HG03469 (cell line): ENCODE results near the gene PLXNC1.

Experiments
- ATAC-seq: cut with Tn5 transposase; IDR thresholded peaks from one replicate; pipeline ENCODE4 v1.9.1; 2021; ENCODE audit warnings: mild to moderate bottlenecking, moderate library complexity, moderate number of reproducible peaks; ENCODE audit not compliant: unreplicated experiment

Gene PLXNC1

DNA sequence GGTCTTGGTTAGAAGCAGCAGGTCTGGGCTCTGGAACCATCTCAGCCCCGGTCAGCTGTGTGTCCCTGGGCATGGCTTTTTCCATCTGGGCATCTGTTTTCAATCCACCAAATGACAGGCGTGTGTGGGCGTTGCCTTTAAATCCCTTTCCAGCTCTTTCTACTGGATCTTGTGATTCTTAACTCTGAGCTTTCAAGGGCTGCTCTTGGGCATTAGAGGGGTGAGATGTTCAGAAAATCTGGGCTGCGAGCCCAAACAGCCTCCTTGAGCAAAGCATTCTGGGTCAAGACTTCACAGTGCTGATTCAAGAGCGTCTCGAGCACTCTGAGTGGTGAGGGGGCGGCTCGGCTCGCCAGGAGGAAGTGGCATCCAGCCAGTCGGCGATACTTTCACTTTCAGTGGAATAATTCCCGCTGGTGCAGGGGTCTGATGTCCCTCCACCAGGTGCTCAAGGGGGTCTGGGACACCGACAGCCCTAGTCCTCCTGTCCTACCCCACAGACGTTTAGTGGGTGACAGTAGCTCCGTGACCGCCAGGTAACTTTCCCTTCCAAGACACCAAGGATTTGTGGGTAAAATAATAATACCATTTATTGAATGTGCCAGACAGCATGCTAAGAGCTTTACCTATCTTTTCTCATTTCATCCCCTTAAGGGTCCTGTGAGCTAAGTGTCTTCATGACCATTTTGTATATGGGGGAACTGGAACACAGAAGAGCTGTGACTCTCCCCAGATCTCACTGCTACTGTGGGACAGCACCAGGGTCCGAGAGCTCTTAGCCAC, 114.0 kb downstream of the PLXNC1 start:
- ATAC-seq = peak; percentile 45

DNA sequence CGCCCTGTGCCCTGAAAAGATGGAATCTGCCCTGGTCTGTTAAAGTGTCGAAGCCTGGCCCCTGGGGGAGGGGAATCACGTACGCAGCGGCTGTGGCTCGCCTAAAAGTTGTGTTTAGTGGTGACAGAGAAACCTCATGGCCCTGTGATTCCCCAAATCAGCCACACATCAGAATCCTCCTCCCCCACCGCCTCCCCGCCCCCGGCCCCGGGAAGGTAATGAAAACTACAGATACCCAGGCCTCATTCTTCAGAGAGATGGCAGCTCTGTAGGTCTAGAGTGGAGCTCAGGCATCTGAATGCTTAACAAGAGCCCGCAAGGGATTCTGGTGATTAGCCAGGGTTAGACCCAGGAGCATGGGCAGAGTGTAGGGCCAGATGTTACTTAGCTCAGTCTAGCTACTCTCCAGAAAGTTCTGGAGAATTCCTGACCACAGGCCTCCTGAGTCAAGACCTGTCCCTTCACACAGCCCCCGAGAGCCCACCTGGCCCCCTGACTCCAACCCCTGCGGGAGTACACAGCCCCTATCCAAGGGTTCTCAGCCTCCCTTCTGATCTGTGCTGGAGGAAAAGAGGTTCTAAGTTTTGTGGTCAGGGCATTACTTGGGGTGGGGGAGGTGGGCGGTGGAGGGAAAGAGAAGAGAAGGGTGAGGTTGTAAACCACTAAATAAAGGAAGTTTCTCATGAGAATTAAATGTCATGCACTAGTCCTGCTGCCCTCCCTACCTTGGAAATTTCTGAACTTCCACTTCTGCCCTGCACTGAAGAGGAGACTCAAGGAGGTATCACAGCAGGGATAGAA, 114.8 kb downstream of the PLXNC1 start:
- peak; percentile 22 for ATAC-seq

DNA sequence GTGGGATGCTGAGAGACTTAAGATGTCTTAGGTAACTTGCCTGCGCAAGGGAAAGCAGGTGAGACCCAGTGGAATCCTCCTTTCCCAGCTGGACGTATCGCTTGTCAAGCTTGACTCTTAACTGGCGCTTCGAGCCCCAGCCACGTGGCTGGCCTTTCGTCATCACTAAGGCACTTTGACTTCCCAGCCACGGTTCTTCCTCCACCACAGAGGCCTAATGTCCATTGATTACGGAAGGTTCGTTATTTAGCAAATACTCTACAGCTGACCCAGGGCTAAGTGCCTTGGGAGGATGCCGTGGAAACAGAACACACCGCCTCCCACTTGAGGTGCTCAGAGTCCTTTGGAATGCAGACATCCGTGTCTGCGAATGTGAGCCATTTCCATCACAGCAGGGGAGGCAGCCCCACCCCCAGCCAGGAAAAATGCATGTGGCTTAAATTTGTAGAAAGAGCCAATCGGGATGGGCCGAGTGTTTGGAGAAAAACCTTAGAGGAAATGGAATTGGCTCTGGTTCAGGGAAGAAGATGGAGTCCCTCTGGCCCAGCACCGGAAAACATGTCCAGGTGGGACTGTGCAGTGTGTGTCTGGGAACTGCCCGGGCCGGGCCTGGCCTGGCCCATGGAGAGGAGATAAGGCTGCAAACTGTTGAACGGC, 115.7 kb downstream of the PLXNC1 start:
- ATAC-seq = no peak

DNA sequence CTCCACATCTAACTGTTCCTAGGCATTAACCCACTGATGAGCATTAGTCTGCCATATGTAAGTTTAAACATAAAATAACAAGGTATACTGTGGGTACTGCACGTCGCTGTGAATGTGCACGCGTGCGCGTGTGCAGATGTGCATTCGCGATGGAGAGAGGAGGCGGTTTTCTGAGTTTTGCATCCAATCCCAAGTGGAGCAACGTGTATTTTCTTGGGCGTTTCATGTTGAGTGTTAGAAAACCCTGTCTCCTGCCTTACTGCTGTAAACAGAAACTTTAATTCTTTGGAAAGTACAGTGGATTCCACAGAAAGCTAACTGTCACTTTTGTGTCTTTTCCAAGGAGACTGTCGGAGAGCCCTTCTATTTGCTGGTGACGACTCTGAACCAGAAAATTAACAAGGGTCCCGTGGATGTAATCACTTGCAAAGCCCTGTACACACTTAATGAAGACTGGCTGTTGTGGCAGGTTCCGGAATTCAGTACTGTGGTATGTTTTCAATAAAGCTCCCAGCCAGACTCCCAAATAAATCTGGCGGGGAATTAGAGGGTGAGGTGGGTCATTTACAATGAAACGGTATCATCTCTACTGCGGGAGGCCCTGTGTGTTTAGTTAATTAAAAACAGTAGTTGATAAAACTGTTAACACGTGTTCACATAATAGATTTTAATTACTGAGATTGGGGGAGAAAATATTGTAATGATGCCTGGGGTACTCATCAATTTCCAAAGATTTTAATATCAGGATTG, 116.5 kb downstream of the PLXNC1 start:
- ATAC-seq = no peak

DNA sequence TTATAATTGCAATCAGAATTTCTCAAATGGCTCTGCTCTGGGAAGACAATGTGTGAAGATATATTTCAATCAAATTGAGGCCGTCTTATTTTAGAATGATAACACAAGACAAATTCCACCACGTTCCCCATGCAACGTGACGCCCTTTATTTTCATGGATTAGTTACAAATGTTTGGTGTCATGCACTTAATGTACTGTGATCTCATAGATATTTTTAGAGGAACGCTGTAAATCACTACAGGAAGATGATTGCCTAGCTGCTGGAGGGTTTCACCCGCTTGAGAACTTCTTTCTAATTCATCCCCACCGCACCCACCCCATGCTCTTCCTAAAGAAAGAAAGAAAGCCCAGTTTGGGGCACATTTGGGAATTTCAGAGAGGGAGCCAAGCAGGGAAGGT, 117.2 kb downstream of the PLXNC1 start:
- ATAC-seq = no peak

DNA sequence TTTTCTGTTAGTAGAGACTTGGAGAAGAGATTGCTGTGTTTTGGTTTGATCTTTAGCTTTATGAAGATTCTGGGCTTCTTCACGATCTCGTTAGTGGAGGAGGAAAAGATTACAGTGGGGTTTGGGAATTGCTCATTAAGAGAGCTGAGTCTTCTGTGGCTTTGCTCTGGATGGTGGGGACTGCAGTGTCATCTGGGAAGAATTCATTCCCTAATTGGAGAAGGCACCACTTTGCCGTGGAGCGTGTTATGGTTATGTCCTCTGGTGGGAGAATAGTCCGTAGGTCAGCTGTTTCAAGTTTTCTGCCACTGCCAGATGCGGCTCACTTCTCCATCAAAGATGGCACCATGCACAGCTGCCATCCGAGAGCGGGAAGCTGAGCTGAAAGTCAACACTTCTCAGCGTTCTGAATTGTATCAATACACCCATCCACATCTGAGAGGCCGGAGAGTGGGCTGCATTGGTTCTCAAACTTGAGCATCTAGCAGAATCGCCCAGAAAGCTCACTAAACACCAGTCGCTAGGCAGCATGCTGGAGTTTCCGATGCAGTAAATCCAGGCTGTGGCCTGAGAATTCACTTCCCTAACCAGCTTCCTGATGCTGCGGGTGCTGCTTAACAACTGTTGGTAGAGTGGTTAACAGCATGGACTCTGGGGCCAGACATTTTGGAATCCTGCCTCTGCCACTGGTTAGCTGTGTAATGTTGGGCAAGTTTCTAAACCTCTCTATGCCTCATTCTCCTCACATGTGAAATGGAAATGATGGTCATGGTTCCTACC, 117.8 kb downstream of the PLXNC1 start:
- ATAC-seq = no peak

DNA sequence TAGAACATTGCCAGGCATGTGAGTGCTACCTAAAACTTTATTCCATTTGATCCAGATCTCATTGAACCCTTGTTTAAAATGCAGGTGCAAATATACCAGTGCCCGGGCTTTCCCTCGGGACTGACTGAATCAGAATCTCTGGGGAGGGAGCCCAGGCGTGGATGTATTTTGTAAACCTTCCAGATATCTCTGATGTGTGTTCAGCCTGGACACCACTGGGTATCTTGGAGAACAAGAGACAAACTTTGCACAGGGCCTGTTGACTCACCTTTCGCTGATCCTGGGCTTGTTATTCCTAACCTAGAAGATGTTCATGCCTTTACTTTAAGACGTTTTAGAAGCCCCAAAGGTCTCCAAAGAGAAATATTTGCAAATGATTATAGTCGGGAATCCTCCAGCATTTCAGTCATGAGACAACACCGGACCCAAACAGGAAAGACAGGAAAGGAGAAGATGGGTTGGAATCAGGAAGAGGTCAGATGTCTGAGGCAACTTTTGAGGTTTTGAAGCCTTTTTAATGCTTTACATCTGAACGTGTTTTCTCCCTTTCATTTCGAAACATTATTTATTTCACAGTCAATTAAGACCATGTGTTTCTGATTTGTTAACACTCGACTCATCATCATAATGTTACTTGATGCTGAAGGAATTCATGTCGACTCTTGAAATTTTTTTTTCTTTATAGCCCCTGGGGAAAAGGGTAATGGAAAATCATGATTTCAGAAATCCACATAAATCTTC, 118.6 kb downstream of the PLXNC1 start:
- no peak for ATAC-seq

DNA sequence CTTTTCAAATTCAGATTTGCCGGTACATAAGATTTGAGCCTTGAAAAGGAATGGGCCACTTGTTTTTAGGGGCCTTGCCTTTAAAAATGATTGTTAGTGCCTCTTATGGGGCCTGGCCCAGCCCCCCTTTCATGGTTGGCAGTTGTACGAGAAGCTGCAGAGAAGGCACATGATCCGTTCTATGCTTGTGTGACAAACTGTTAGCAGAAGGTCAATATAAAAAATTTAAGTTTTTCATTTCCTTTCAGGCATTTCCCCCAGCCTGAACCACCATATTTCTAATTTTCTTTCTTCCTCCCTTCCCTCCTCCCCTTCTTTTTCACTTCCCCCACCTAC, 119.1 kb downstream of the PLXNC1 start:
- no peak for ATAC-seq

DNA sequence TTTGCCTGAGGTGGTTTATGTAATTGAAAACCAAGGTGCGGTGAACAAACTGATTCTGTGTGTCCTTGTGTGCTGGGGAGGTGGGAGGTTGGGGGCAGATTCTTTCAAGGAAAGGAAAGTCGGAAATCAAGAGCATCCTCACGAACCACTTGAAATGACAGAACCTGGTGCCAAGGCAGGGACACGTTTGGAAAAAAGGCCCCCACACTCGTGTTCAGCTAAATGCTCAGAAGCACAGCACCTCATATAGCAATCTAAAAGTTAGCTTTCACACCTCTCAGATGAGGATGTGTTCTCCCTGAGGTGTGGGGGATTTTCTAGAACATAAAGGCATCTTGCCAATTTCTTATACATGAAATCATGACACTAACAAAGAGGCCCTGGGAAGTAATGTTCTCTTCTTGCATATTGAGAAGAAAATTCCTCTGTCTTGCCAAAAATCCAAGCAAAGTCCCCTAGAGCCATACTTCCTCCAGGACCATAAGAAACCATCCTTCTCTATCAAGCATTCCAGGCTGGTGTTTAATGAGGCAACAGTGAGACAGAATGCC, 119.6 kb downstream of the PLXNC1 start:
- ATAC-seq = no peak

DNA sequence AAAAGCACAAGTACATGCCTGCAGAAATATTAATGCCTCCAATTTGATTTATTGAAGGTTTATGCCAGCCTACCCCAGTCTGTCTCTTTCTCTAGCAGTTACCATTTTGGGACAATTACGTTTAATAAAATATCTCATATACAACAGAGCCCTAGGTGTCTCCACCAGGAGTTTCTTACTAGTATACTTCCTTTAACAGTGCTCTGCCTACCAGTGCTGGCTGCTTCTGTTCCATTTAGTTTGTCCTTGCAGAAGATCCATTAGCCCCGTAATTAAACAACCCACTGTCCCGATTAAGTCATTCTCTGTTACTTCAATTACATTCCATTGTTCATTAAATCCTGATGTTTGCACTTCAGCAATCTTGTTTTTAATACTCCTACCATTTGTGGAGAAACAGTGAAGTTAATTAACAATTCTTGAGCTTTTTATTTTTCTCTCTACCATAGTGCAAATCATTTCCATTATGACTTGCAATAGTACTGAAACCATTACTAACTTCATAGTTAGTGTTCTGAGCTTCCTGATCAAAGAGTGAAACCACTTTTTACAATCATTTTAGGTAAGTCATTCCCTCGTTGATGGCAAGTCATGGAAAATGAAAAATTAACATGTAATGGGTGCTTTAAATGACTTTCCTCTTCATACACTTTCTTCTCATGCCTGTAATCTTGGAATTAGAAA, 121.1 kb downstream of the PLXNC1 start:
- ATAC-seq = no peak

DNA sequence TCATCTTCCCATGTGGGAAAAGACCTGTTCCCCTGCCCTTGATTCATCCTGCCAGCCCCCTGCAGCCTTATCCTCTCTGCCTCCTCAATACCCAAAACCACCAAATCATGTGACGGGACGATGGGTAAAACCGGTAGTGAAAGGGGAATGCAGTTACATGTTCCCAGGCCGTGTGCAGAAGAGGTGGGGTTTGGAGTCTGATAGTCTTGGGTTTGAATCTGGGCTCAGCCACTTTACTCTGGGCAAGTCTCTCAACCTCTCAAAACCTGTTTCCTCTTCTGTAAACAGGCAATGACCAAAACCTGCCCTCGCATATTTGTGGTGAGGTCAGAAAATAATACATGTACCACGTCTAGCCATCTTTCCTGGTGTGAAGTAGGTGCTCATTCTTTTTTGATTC, 123.0 kb downstream of the PLXNC1 start:
- no peak for ATAC-seq

DNA sequence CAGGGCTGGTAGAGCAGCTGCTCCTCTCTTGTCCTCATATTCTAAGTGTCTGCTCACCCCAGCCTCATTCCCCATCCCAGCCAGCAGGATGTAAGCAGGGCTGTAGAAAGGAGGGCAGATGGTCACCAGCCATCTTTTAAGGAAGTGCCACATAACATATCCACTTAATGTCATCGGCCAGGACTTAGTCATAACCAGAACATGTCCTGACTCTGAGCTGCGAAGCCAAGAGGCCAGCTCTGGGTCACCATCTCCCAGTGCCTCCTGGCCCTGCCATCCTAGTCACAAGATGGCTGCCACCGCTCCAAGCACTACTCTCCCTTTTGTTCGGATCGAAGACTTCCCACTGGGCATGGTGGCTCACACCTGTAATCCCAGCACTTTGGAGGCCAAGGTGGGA, 123.9 kb downstream of the PLXNC1 start:
- no peak for ATAC-seq

DNA sequence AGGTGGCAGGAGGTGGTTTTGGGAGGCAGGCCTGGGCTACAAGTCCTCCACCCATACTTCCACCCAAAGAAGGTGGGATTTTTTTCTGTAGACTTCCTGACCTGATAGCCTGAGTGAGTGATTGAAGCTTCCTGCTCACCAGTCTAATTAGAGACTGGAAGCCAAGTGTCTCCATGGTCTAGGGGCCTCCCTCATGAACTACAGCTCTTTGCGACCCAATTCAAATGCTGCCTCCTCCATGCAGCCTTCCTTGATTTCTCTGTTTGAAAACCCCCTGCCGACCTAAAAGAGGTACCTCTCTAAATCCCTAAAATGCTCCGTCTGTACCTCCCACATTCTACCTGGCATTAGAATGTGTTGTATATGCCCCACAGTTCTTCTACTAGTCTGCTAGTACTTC, 124.9 kb downstream of the PLXNC1 start:
- ATAC-seq = no peak

DNA sequence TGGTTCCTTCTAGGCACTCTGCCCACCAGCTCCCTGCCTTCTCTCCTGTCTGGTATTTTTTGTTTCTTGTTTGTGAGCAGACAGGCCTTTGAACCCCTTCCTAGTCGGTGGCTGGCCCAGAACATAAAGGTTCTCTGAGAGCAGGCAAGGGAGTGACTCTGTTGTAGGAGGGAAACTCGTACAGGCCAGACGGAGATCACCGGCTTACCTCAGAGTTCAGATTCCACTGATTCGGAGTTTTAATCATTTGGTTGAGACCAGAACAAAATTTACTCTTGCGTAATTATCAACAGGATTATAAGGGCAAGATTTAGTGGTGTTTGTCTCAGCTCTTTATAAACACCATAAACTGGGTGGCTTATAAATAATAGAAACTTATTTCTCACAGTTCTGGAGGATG, 128.3 kb downstream of the PLXNC1 start:
- ATAC-seq = no peak

DNA sequence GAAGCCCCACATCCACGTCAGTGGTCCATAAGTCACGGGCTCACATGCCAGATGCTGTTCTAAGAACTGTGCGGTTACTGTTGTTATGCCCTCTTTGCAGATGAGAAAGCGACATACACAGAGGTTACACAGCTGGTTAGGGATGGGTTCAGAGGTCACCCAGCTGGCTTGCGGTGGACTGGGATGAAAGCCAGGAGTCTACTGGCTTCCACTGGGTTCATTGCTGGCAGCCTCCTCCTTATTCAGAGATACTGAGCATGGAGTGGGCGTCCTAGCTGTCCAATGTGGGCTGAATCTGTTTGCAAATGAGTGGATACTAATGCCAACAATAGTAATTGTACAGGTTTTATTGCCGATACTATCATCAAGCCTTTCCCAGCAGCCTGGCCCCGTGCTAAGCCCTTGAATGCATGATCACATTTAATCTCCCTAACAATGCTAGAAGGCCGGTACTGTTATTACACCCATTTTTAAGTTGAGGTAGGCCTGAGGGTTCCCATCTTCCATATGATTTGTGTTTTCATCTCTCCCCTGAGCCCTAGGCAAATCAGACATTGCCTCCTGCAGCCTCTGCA, 129.1 kb downstream of the PLXNC1 start:
- ATAC-seq = no peak

DNA sequence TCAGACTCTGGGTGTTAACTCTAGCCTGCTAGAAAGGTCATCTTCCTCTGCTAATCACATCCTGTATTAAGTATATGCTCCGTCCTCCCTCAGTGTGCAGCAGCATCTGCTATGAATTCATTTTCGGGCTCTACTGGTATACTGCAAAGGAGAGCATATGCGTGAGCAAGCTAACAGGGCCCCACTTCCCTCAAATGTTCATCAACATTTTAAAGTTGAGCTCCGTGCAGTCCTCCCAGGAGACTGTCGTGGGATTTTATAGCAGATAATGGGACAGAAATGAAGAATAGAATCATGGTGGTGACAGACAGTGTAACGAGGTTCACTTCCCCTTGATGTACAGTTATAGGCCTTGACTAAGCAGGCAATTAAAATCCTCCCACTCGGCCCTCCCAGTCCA, 131.7 kb downstream of the PLXNC1 start:
- no peak for ATAC-seq

DNA sequence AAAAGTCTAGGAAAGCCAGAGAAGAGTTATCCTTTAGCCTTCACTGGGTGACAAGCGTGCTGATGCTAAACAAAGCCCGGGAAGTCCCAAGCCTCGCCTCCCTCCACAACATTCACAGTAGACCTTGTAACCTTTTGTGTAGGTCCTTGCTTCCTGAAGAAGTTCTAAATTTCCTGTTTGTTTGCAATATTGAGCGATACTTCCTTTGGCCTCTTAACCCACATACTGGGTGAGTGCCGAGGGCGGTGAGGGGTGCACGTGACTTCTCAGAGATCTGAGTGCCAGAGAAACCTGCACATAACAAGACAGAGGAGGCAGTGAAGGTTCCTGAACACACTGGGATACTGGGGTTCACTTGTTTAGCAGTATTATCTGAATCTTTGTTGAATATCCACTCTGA, 134.3 kb downstream of the PLXNC1 start:
- ATAC-seq = no peak

DNA sequence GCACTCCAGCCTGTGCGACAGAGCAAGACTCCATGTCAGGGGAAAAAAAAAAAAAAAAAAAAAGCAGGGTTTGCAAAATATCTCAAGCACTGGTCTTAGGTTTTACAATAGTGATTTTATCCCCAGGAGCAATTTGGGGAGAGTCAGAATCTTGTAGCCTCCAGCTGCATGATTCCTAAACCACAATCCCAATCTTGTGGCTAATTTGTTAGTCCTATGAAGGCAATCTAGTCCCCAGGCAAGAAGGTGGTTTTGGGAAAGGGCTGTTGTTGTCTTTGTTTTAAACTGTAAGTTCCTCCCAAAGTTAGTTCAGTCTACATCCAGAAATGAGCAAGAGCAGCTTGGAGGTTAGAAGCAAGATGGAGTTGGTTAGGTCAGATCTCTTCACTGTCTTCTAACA, 135.7 kb downstream of the PLXNC1 start:
- no peak for ATAC-seq

DNA sequence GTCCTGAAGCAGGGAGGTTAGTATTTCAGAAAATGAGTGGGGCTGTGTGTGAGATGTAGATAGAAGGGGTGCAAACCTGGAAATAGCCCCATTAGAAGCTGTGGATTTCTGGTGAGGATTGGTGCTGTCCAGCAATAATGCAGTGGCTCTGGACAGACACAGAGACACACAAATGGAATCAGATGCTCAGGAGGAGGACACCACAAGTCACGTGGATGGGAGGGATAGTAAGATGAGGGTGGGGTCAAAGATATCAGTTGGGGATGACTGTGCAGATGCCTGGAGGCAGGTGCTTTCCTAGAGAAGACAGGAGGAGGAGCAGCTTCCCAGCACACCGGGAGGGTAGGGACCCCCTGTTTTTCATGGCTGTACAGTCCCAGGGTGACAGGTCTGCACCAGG, 136.5 kb downstream of the PLXNC1 start:
- no peak for ATAC-seq
